ENCODE results near the gene MCM8.

Gene MCM8

GRCh38 chr20:6045566-6045965 is 95.1 kb downstream of the MCM8 start:
- DNase-seq: no peak

- no peak for DNase-seq
Observed at GRCh38 chr20:6046432-6046831, 96.0 kb downstream of the MCM8 start.

- no peak for DNase-seq
Observed at GRCh38 chr20:6048391-6048790, 97.9 kb downstream of the MCM8 start.
